Pancreas (tissue), 10 donors: ENCODE measurements around the gene INAFM2. TPM values are rescaled to one million over a fixed set of nuclear protein-coding genes. Genes with fewer than 3 reads are reported as not detected.

Source experiments
- ATAC-seq, 4 donors: fragments of 200-7000 bp; cut with Tn5 transposase; one replicate each; pipeline versions ENCODE4 v1.8.0 to v1.9.1; 2020; ENCODE audit warnings: mild to moderate bottlenecking in 4 of 4, moderate library complexity in 4 of 4
- DNase-seq, 6 donors: peaks; one replicate each; pipeline ENCODE4 v3.0.0-alpha.2; 2020
- FAIRE-seq: peaks from 2 replicates; lab custom pipeline; 2012; peaks lifted over from hg19 to GRCh38; lab: Jason Lieb, UNC
- H3K27ac ChIP-seq, 4 donors: fragments of 200-600 bp; sonication (generic); 1 replicate in 3 of 4; 2 replicates in 1 of 4; pipeline versions ENCODE4 v1.5.0 to v1.8.0; 2020
- H3K27me3 ChIP-seq, 4 donors: fragments of 200-600 bp; one replicate each; pipeline ENCODE4 v1.8.0; 2021
- H3K36me3 ChIP-seq, 3 donors: fragments of 200-600 bp; sonication (generic) in 1 of 3; one replicate each; pipeline versions ENCODE4 v1.5.0 to v1.8.0; 2020 to 2021
- H3K4me1 ChIP-seq, 3 donors: fragments of 200-600 bp; one replicate each; pipeline ENCODE4 v1.8.0; 2021
- H3K4me3 ChIP-seq, 4 donors: fragments of 200-600 bp; sonication (generic) in 2 of 4; one replicate each; pipeline versions ENCODE4 v1.5.0 to v1.8.0; 2020 to 2021
- H3K9me3 ChIP-seq, 4 donors: fragments of 200-600 bp; one replicate each; pipeline ENCODE4 v1.8.0; 2021
- CTCF ChIP-seq, 4 donors: fragments of 200-600 bp; sonication (generic) in 3 of 4; IDR thresholded peaks; one replicate each; pipeline versions ENCODE4 v1.5.0 to v1.8.0; 2021; ENCODE audit warnings: antibody characterized with exemption in 4 of 4
- WGBS, 2 donors: extraction: QIAGEN DNeasy Blood & Tissue Kit; methylation state at CpG; one replicate each; pipeline ENCODE4 v1.1.7; 2013; 5-methylcytosine and 5-hydroxymethylcytosine counted together
- intact Hi-C, 3 donors: fragments of 100-400 bp; cut with DNase I; formaldehyde crosslinking; loops; one replicate each; pipeline versions ENCODE4 v1.11.1 to v1.14.2; 2022
- polyA plus RNA-seq, 2 donors: library from polyadenylated mRNA; stranded (reverse); fragments of 200-250 nt; gene quantifications; one replicate each; pipeline ENCODE4 v1.2.3, GENCODE V29; 2013
- total RNA-seq, 6 donors: library from RNA; stranded (reverse); fragmentation: NEBNext Ultra II Directional in 4 of 6; extraction: Animal tissue kit (Norgen Biotek cat#: 25700) in 4 of 6; gene quantifications; one replicate each; pipeline versions ENCODE4 v1.2.1 to v1.2.4, GENCODE V29; 2021 to 2023
- donor health status: healthy with polysubstance abuse.
- donor health status: DM: no; HTN: no; CAD: no; lungs with moderate emphysema.
- donor health status: DM: no; HTN: no; CAD: no.
- donor health status: control.
- donor health status: control.
- donor health status: Bipolar disorder and iron deficiency.
- donor health status: DM: yes; HTN: yes; CAD: no.
- donor health status: DM: no; HTN: no; CAD: no.
- donor health status: DM: no; HTN: no; CAD: no.
- donor health status: DM: yes; HTN: yes; CAD: no.

Gene INAFM2
- total and polyA plus RNA-seq, 8 donors = 6.5 to 16.4 (median 11.3) TPM

GRCh38 chr15:40314723-40315276 lies 8.7 kb upstream of the INAFM2 start:
- whole genome bisulfite sequencing, 2 donors = 92 to 96% methylated on average over 4 of the region's 4 CpGs

GRCh38 chr15:40316931-40317330 lies 6.6 kb upstream of the INAFM2 start:
- no peaks in the 10 kb centered on the region for H3K27me3 ChIP-seq
- no peak overlapping the region for H3K27ac ChIP-seq
- ATAC-seq (no peak), FAIRE-seq (no peak), DNase-seq (no peak)
- WGBS, 2 donors = 82 to 91% methylated on average over 3 of the region's 3 CpGs
- intact Hi-C loops = no loop called here
- no peak overlapping the region for H3K4me3 ChIP-seq
- peaks cover 0 to 19% (median 8%) of the 10 kb centered on the region in 3 donors for H3K4me1 ChIP-seq
- H3K9me3 ChIP-seq = no peaks in the 10 kb centered on the region
- no peak for TF ChIP-seq CTCF (IDR thresholded peaks at IDR 0.05)
- no peaks in the 10 kb centered on the region for H3K36me3 ChIP-seq

More at GRCh38 chr15:40314723-40315276, 8.7 kb upstream of the INAFM2 start:
- Histone ChIP-seq H3K4me3 (no peak overlapping the region), H3K4me1 (peaks cover 0 to 14% (median 8%) of the 10 kb centered on the region in 3 donors), H3K36me3 (no peaks in the 10 kb centered on the region), H3K27me3 (no peaks in the 10 kb centered on the region), H3K27ac (no peak overlapping the region), H3K9me3 (no peaks in the 10 kb centered on the region)
- no peak for TF ChIP-seq CTCF (IDR thresholded peaks at IDR 0.05)
- FAIRE-seq = no peak
- intact Hi-C loops = no loop called here
- ATAC-seq = no peak
- DNase-seq = no peak

- Histone ChIP-seq H3K4me1 (peaks cover 0 to 19% (median 8%) of the 10 kb centered on the region in 3 donors), H3K27ac (no peak overlapping the region), H3K9me3 (no peaks in the 10 kb centered on the region), H3K36me3 (no peaks in the 10 kb centered on the region), H3K27me3 (no peaks in the 10 kb centered on the region), H3K4me3 (no peak overlapping the region)
- no peak for TF ChIP-seq CTCF (IDR thresholded peaks at IDR 0.05)
- DNase-seq = no peak
- WGBS, 2 donors = 73 to 89% methylated on average over 4 of the region's 4 CpGs
- FAIRE-seq = no peak
- intact Hi-C loops = no loop called here
- no peak for ATAC-seq
These were observed 5.9 kb upstream of the INAFM2 start for GRCh38 chr15:40317580-40317979.

- H3K4me1 ChIP-seq = peaks cover 8 to 12% (median 12%) of the 10 kb centered on the region in 3 donors
- FAIRE-seq (no peak), DNase-seq (no peak), ATAC-seq (no peak)
- H3K9me3 ChIP-seq = no peaks in the 10 kb centered on the region
- H3K36me3 ChIP-seq = no peaks in the 10 kb centered on the region
- H3K4me3 ChIP-seq = no peak overlapping the region
- intact Hi-C loops = no loop called here
- TF ChIP-seq CTCF (IDR thresholded peaks at IDR 0.05) = no peak
- H3K27me3 ChIP-seq = no peaks in the 10 kb centered on the region
- whole genome bisulfite sequencing, 2 donors = 93 to 94% methylated on average over 1 of the region's 1 CpG
- no peak overlapping the region for H3K27ac ChIP-seq
These were observed 3.1 kb upstream of the INAFM2 start for GRCh38 chr15:40320409-40320808.

- intact Hi-C loops = no loop called here
- FAIRE-seq = peak; percentile 34
These were observed 2.5 kb upstream of the INAFM2 start for GRCh38 chr15:40320931-40321371.

More at GRCh38 chr15:40320931-40321371, 2.5 kb upstream of the INAFM2 start:
- Histone ChIP-seq H3K4me1 (peaks cover 9 to 16% (median 12%) of the 10 kb centered on the region in 3 donors), H3K4me3 (no peak overlapping the region), H3K36me3 (no peaks in the 10 kb centered on the region), H3K27me3 (no peaks in the 10 kb centered on the region), H3K9me3 (no peaks in the 10 kb centered on the region), H3K27ac (no peak overlapping the region)
- TF ChIP-seq CTCF (IDR thresholded peaks at IDR 0.05) = peak; percentile 66 to 91 (median 84)
- WGBS, 2 donors = 7 to 8% methylated on average over 2 of the region's 2 CpGs
- ATAC-seq (peak in 3 of 4 donors; percentile 35 to 42 (median 40)), DNase-seq (peak in 1 of 6 donors; percentile 56)
